Measurements from ENCODE around the gene TNFSF13.

Gene TNFSF13

GRCh38 chr17:7560172-7561027 lies 1.9 kb downstream of the TNFSF13 start:
- Mint-ChIP-seq H3K4me1 (ENCODE audit: low read depth) (peaks cover 43% of the 10 kb centered on the region), H3K27me3 (ENCODE audit: low read depth) (no peaks in the 10 kb centered on the region), H3K9me3 (no peaks in the 10 kb centered on the region), H3K4me3 (peak overlapping the region; percentile 82), H3K36me3 (ENCODE audit: low read depth) (peaks cover 34% of the 10 kb centered on the region), H3K27ac (peak overlapping the region; percentile 88)

GRCh38 chr17:7561028-7561575 lies 2.6 kb downstream of the TNFSF13 start:
- H3K27ac Mint-ChIP-seq, result peak overlapping the region; percentile 88
- peaks cover 39% of the 10 kb centered on the region for H3K4me1 Mint-ChIP-seq (ENCODE audit: low read depth)
- no peaks in the 10 kb centered on the region for H3K27me3 Mint-ChIP-seq (ENCODE audit: low read depth)
- H3K9me3 Mint-ChIP-seq, result no peaks in the 10 kb centered on the region
- H3K36me3 Mint-ChIP-seq (ENCODE audit: low read depth), result peaks cover 32% of the 10 kb centered on the region
- H3K4me3 Mint-ChIP-seq, result peak overlapping the region; percentile 82

- Mint-ChIP-seq H3K27me3 (ENCODE audit: low read depth) (no peaks in the 10 kb centered on the region), H3K4me1 (ENCODE audit: low read depth) (peaks cover 35% of the 10 kb centered on the region), H3K36me3 (ENCODE audit: low read depth) (peaks cover 28% of the 10 kb centered on the region)
Observed at GRCh38 chr17:7561589-7562207, 3.1 kb downstream of the TNFSF13 start, which contains the start of gene SENP3. Gene SENP3, plus strand, starts transcription at chr17:7561919. Its CDS starts 1,158 bp downstream, at chr17:7563077.

GRCh38 chr17:7562208-7562605 lies 3.7 kb downstream of the TNFSF13 start:
- H3K9me3 Mint-ChIP-seq, result no peaks in the 10 kb centered on the region
- peaks cover 35% of the 10 kb centered on the region for H3K4me1 Mint-ChIP-seq (ENCODE audit: low read depth)
- H3K27me3 Mint-ChIP-seq (ENCODE audit: low read depth), result no peaks in the 10 kb centered on the region
- peak overlapping the region; percentile 98 for H3K4me3 Mint-ChIP-seq
- peaks cover 28% of the 10 kb centered on the region for H3K36me3 Mint-ChIP-seq (ENCODE audit: low read depth)
- H3K27ac Mint-ChIP-seq, result peak overlapping the region; percentile 95

More at GRCh38 chr17:7561589-7562207, 3.1 kb downstream of the TNFSF13 start, which contains the start of gene SENP3:
- H3K9me3 Mint-ChIP-seq, result no peaks in the 10 kb centered on the region
- peak within 1 kb of the TSS; percentile 98 for H3K4me3 Mint-ChIP-seq
- peak within 1 kb of the TSS; percentile 95 for H3K27ac Mint-ChIP-seq

- Mint-ChIP-seq H3K36me3 (ENCODE audit: low read depth) (peaks cover 31% of the 10 kb centered on the region), H3K4me1 (ENCODE audit: low read depth) (peaks cover 31% of the 10 kb centered on the region), H3K27me3 (ENCODE audit: low read depth) (no peaks in the 10 kb centered on the region), H3K9me3 (no peaks in the 10 kb centered on the region), H3K4me3 (peak overlapping the region; percentile 98), H3K27ac (no peak overlapping the region)
Observed at GRCh38 chr17:7563115-7563869, 4.7 kb downstream of the TNFSF13 start.

- Mint-ChIP-seq H3K27me3 (ENCODE audit: low read depth) (no peaks in the 10 kb centered on the region), H3K27ac (no peak overlapping the region), H3K4me1 (ENCODE audit: low read depth) (peaks cover 21% of the 10 kb centered on the region), H3K9me3 (no peaks in the 10 kb centered on the region), H3K4me3 (no peak overlapping the region), H3K36me3 (ENCODE audit: low read depth) (peaks cover 47% of the 10 kb centered on the region)
Observed at GRCh38 chr17:7569571-7569970, 11.0 kb downstream of the TNFSF13 start.

- H3K27me3 Mint-ChIP-seq (ENCODE audit: low read depth), result no peaks in the 10 kb centered on the region
- peaks cover 26% of the 10 kb centered on the region for H3K4me1 Mint-ChIP-seq (ENCODE audit: low read depth)
- peak overlapping the region; percentile 24 for H3K27ac Mint-ChIP-seq
- no peak overlapping the region for H3K4me3 Mint-ChIP-seq
- peaks cover 48% of the 10 kb centered on the region for H3K36me3 Mint-ChIP-seq (ENCODE audit: low read depth)
- H3K9me3 Mint-ChIP-seq, result no peaks in the 10 kb centered on the region
Observed at GRCh38 chr17:7570351-7570750, 11.8 kb downstream of the TNFSF13 start.

GRCh38 chr17:7572338-7572587 lies 13.7 kb downstream of the TNFSF13 start:
- Mint-ChIP-seq H3K27me3 (ENCODE audit: low read depth) (no peaks in the 10 kb centered on the region), H3K4me1 (ENCODE audit: low read depth) (peaks cover 40% of the 10 kb centered on the region), H3K27ac (peak overlapping the region; percentile 100), H3K9me3 (no peaks in the 10 kb centered on the region), H3K4me3 (peak overlapping the region; percentile 95), H3K36me3 (ENCODE audit: low read depth) (peaks cover 64% of the 10 kb centered on the region)

- H3K4me3 Mint-ChIP-seq, result peak overlapping the region; percentile 95
- H3K27ac Mint-ChIP-seq, result peak overlapping the region; percentile 100
- H3K9me3 Mint-ChIP-seq, result no peaks in the 10 kb centered on the region
- peaks cover 64% of the 10 kb centered on the region for H3K36me3 Mint-ChIP-seq (ENCODE audit: low read depth)
- H3K27me3 Mint-ChIP-seq (ENCODE audit: low read depth), result no peaks in the 10 kb centered on the region
- H3K4me1 Mint-ChIP-seq (ENCODE audit: low read depth), result peaks cover 44% of the 10 kb centered on the region
Observed at GRCh38 chr17:7572588-7573323, 14.2 kb downstream of the TNFSF13 start.

GRCh38 chr17:7573324-7574080 lies 15.0 kb downstream of the TNFSF13 start:
- Mint-ChIP-seq H3K9me3 (no peaks in the 10 kb centered on the region), H3K4me1 (ENCODE audit: low read depth) (peaks cover 49% of the 10 kb centered on the region), H3K4me3 (peak overlapping the region; percentile 95), H3K36me3 (ENCODE audit: low read depth) (peaks cover 69% of the 10 kb centered on the region), H3K27ac (peak overlapping the region; percentile 100), H3K27me3 (ENCODE audit: low read depth) (no peaks in the 10 kb centered on the region)

- H3K27ac Mint-ChIP-seq, result peak overlapping the region; percentile 100
- peak overlapping the region; percentile 95 for H3K4me3 Mint-ChIP-seq
- no peaks in the 10 kb centered on the region for H3K27me3 Mint-ChIP-seq (ENCODE audit: low read depth)
- no peaks in the 10 kb centered on the region for H3K9me3 Mint-ChIP-seq
- H3K4me1 Mint-ChIP-seq (ENCODE audit: low read depth), result peaks cover 50% of the 10 kb centered on the region
- H3K36me3 Mint-ChIP-seq (ENCODE audit: low read depth), result peaks cover 71% of the 10 kb centered on the region
Observed at GRCh38 chr17:7574176-7574953, 15.8 kb downstream of the TNFSF13 start.

GRCh38 chr17:7575481-7575883 lies 16.9 kb downstream of the TNFSF13 start:
- Mint-ChIP-seq H3K27ac (no peak overlapping the region), H3K4me1 (ENCODE audit: low read depth) (peaks cover 58% of the 10 kb centered on the region), H3K9me3 (no peaks in the 10 kb centered on the region), H3K4me3 (peak overlapping the region; percentile 95), H3K27me3 (ENCODE audit: low read depth) (no peaks in the 10 kb centered on the region), H3K36me3 (ENCODE audit: low read depth) (peaks cover 69% of the 10 kb centered on the region)

GRCh38 chr17:7575959-7576358 lies 17.4 kb downstream of the TNFSF13 start:
- H3K27me3 Mint-ChIP-seq (ENCODE audit: low read depth), result no peaks in the 10 kb centered on the region
- H3K4me1 Mint-ChIP-seq (ENCODE audit: low read depth), result peaks cover 60% of the 10 kb centered on the region
- H3K36me3 Mint-ChIP-seq (ENCODE audit: low read depth), result peaks cover 71% of the 10 kb centered on the region
- no peak overlapping the region for H3K27ac Mint-ChIP-seq
- H3K9me3 Mint-ChIP-seq, result no peaks in the 10 kb centered on the region
- H3K4me3 Mint-ChIP-seq, result peak overlapping the region; percentile 95
